ENCODE data around the gene TSEN54. TPM values are rescaled to one million over a fixed set of nuclear protein-coding genes. Genes with fewer than 3 reads are reported as not detected.
"Not testable (repeated sequence)": the region's sequence is repeated elsewhere in the genome, so short reads cannot be mapped to it uniquely, and the experiment has no call there.

The TSEN54 gene
- total RNA-seq, 2 donors from 2014 or later: 8.8 to 15.2 TPM

GRCh38 chr17:75514299-75514918, 1.9 kb upstream of the TSEN54 start:
- DNase-seq (ENCODE audit: low spot score): no peak
- intact Hi-C loops (cut with DNase I): loop anchor here (5.0 kb wide), 1 partner anchor 87 kb away; no protein-coding TSS in a partner anchor

GRCh38 chr17:75514919-75515495, 1.3 kb upstream of the TSEN54 start:
- no peak for DNase-seq (ENCODE audit: low spot score)
- intact Hi-C loops (cut with DNase I): loop anchor here (5.0 kb wide), 2 partner anchors 72 to 88 kb away; partner anchors contain the start of gene MYO15B (in 1 of the 2)

GRCh38 chr17:75515496-75516254, 653 bp upstream of the TSEN54 start, which contains the start of gene CASKIN2:
CASKIN2 (minus strand) TSS chr17:75515537; CDS start chr17:75513804, 1,733 bp downstream.
- intact Hi-C loops (cut with DNase I): loop anchor here in 1 of 2 donors (5.0 kb wide), 1 partner anchor 72 kb away; the partner anchor contains the start of gene MYO15B
- peak; percentile 98 for DNase-seq (ENCODE audit: low spot score)

- no peak for DNase-seq (ENCODE audit: low spot score)
- intact Hi-C loops (cut with DNase I): loop anchor here in 1 of 2 donors (5.0 kb wide), 1 partner anchor 71 kb away; the partner anchor contains the start of gene MYO15B
Measured at GRCh38 chr17:75516619-75517296, 430 bp downstream of the TSEN54 start.

GRCh38 chr17:75517297-75517865, 1.1 kb downstream of the TSEN54 start:
- intact Hi-C loops (cut with DNase I): loop anchor here in 1 of 2 donors (5.0 kb wide), 1 partner anchor 70 kb away; the partner anchor contains the start of gene MYO15B
- no peak for DNase-seq (ENCODE audit: low spot score)

- DNase-seq (ENCODE audit: low spot score): no peak
- intact Hi-C loops (cut with DNase I): loop anchor here in 1 of 2 donors (5.0 kb wide), 1 partner anchor 69 kb away; the partner anchor contains the start of gene MYO15B
Measured at GRCh38 chr17:75518201-75518600, 1.9 kb downstream of the TSEN54 start.

- intact Hi-C loops (cut with DNase I): loop anchor here in 1 of 2 donors (5.0 kb wide), 1 partner anchor 68 kb away; the partner anchor contains the start of gene MYO15B
- DNase-seq (ENCODE audit: low spot score): no peak
Measured at GRCh38 chr17:75518983-75519537, 2.7 kb downstream of the TSEN54 start.

- not testable (repeated sequence) for DNase-seq (ENCODE audit: low spot score)
- intact Hi-C loops (cut with DNase I): loop anchor here in 1 of 2 donors (5.0 kb wide), 1 partner anchor 198 kb away; no protein-coding TSS in a partner anchor
Measured at GRCh38 chr17:75520413-75520812, 4.1 kb downstream of the TSEN54 start.

GRCh38 chr17:75521290-75521689, 5.0 kb downstream of the TSEN54 start:
- DNase-seq (ENCODE audit: low spot score): no peak
- intact Hi-C loops (cut with DNase I): loop anchor here in 1 of 2 donors (5.0 kb wide), 1 partner anchor 199 kb away; no protein-coding TSS in a partner anchor

GRCh38 chr17:75521951-75522727, 5.8 kb downstream of the TSEN54 start:
- intact Hi-C loops (cut with DNase I): loop anchor here in 1 of 2 donors (5.0 kb wide), 1 partner anchor 200 kb away; no protein-coding TSS in a partner anchor
- DNase-seq (ENCODE audit: low spot score): no peak

GRCh38 chr17:75523647-75524046, 7.3 kb downstream of the TSEN54 start:
- DNase-seq (ENCODE audit: low spot score): no peak
- intact Hi-C loops (cut with DNase I): loop anchor here (1.0 to 5.0 kb wide), 2 partner anchors 34 to 201 kb away; no protein-coding TSS in a partner anchor

- no peak for DNase-seq (ENCODE audit: low spot score)
- intact Hi-C loops (cut with DNase I): loop anchor here in 1 of 2 donors (5.0 kb wide), 1 partner anchor 202 kb away; no protein-coding TSS in a partner anchor
Measured at GRCh38 chr17:75524269-75524969, 8.1 kb downstream of the TSEN54 start.

- peak; percentile 89 for DNase-seq (ENCODE audit: low spot score)
Measured at GRCh38 chr17:75524970-75525805, 8.9 kb downstream of the TSEN54 start, which contains the start of gene LLGL2. LLGL2 (plus strand) TSS chr17:75525697; CDS start chr17:75543427, 17,730 bp downstream.

GRCh38 chr17:75525806-75526554, 9.7 kb downstream of the TSEN54 start:
- no peak for DNase-seq (ENCODE audit: low spot score)
- intact Hi-C loops (cut with DNase I): no loop called here

More at GRCh38 chr17:75524970-75525805, 8.9 kb downstream of the TSEN54 start, which contains the start of gene LLGL2:
- intact Hi-C loops (cut with DNase I): loop anchor here in 1 of 2 donors (5.0 kb wide), 1 partner anchor 203 kb away; no protein-coding TSS in a partner anchor
